K562 (cell line): ENCODE results near the gene SLIT1. TPM values are rescaled to one million over a fixed set of nuclear protein-coding genes. Genes with fewer than 3 reads are reported as not detected.

ENCODE experiments used
- ATAC-seq: fragments of 200-7000 bp; cut with Tn5 transposase; 3 replicates; pipeline ENCODE4 v1.9.1; 2020; ENCODE audit warnings: moderate library complexity
- BruUV-seq: library from RNA; stranded (reverse); fragments of 400-500 nt; replicated peaks from 2 replicates; lab custom pipeline; 2021; lab: Mats Ljungman, UMichigan
- CTCF ChIA-PET: fragments of 300-600 bp; formaldehyde crosslinking; extraction: SDS; loops from one replicate; lab custom pipeline; 2021; ENCODE audit warnings: low intra/inter-chr PET ratio; lab: Yijun Ruan, JAX
- POLR2A ChIA-PET: fragments of 300-600, 350-650 bp; sonication (Branson Sonifier 250); formaldehyde crosslinking; extraction: SDS; loops from one replicate; lab custom pipeline; 2021; ENCODE audit warnings: antibody characterized with exemption, inconsistent platforms; lab: Yijun Ruan, JAX
- DNase-seq, 4 experiments: peaks; one replicate each; pipeline versions ENCODE4 v3.0.0 to v3.0.0-alpha.2; 2011 to 2018; ENCODE audit warnings: low spot score in 3 of 4, mixed read lengths in 3 of 4; ENCODE audit errors: extremely low read depth in 1 of 4
- FAIRE-seq: peaks from 2 replicates; lab custom pipeline; 2011; peaks lifted over from hg19 to GRCh38; lab: Jason Lieb, UNC
- H2AFZ ChIP-seq: 2 replicates; pipeline ENCODE4 v1.6.0; 2011; ENCODE audit warnings: low read depth, low read length, control low read depth, inconsistent platforms
- H3K27ac ChIP-seq: fragments of 200-600 bp; 3 replicates; pipeline ENCODE4 v1.8.0; 2011; ENCODE audit warnings: low read depth, mild to moderate bottlenecking, control low read depth, inconsistent platforms, low read length, moderate library complexity, mixed read lengths; ENCODE audit errors: extremely low read depth
- H3K27me3 ChIP-seq, 2 experiments: fragments of 300-600 bp in 1 of 2; 2 replicates in 1 of 2; 3 replicates in 1 of 2; pipeline versions ENCODE4 v1.6.0 to v1.8.0; 2011; ENCODE audit warnings: inconsistent platforms in 2 of 2, low read length in 2 of 2, mild to moderate bottlenecking in 1 of 2, mixed read lengths in 1 of 2, moderate library complexity in 1 of 2; ENCODE audit not compliant: control insufficient read depth in 2 of 2, insufficient read depth in 2 of 2
- H3K36me3 ChIP-seq: fragments of 300-600 bp; 3 replicates; pipeline ENCODE4 v1.8.0; 2011; ENCODE audit warnings: mild to moderate bottlenecking, low read length, inconsistent platforms; ENCODE audit not compliant: control insufficient read depth, insufficient read depth
- H3K4me1 ChIP-seq, 2 experiments: fragments of 200-600 bp in 1 of 2; replicated peaks in 1 of 2; 2 replicates in 1 of 2; 3 replicates in 1 of 2; pipeline versions ENCODE4 v1.5.1 to v1.8.0; 2011; ENCODE audit warnings: inconsistent platforms in 2 of 2, low read length in 2 of 2, mild to moderate bottlenecking in 1 of 2, mixed read lengths in 1 of 2, moderate library complexity in 1 of 2; ENCODE audit not compliant: control insufficient read depth in 2 of 2, insufficient read depth in 2 of 2
- H3K4me2 ChIP-seq: 2 replicates; pipeline ENCODE4 v1.6.1; 2011; ENCODE audit warnings: low read length, control low read depth, inconsistent platforms, mixed read lengths; ENCODE audit not compliant: insufficient read depth
- H3K4me3 ChIP-seq: fragments of 200-600 bp; sonication (generic), shearing (Covaris generic); 2 replicates; pipeline ENCODE4 v1.5.1; 2016; ENCODE audit warnings: control low read depth, inconsistent platforms
- H3K79me2 ChIP-seq: fragments of 200-600 bp; 3 replicates; pipeline ENCODE4 v1.8.0; 2011; ENCODE audit warnings: low read length, inconsistent platforms; ENCODE audit not compliant: control insufficient read depth, insufficient read depth
- H3K9ac ChIP-seq, 2 experiments: 2 replicates each; pipeline versions ENCODE4 v1.6.0 to v1.6.1; 2011; ENCODE audit warnings: low read depth in 2 of 2, low read length in 2 of 2, control low read depth in 1 of 2, inconsistent platforms in 1 of 2, mild to moderate bottlenecking in 1 of 2, mixed read lengths in 1 of 2; ENCODE audit not compliant: insufficient read depth in 1 of 2
- H3K9me1 ChIP-seq: one replicate; pipeline ENCODE4 v1.6.0; 2011; ENCODE audit warnings: inconsistent platforms, mild to moderate bottlenecking, low read length, moderate library complexity; ENCODE audit not compliant: control insufficient read depth, insufficient read depth
- H3K9me3 ChIP-seq: replicated peaks from 2 replicates; pipeline ENCODE4 v1.5.1; 2011; ENCODE audit warnings: low read depth, low read length, inconsistent platforms; ENCODE audit not compliant: control insufficient read depth, insufficient read depth
- H4K20me1 ChIP-seq: replicated peaks from 2 replicates; pipeline ENCODE4 v1.6.1; 2011; ENCODE audit warnings: low read length, inconsistent platforms, mixed read lengths; ENCODE audit not compliant: control insufficient read depth, insufficient read depth
- EP300 ChIP-seq: IDR thresholded peaks from 2 replicates; pipeline ENCODE4 v1.6.1; 2012; ENCODE audit warnings: low read length, improper control_type of control experiment
- HDAC1 ChIP-seq, 2 experiments: fragments of 450-650 bp; IDR thresholded peaks; 2 replicates each; pipeline ENCODE4 v1.6.1; 2016 to 2017; ENCODE audit warnings: inconsistent platforms in 1 of 2, mild to moderate bottlenecking in 1 of 2, moderate library complexity in 1 of 2
- POU5F1 ChIP-seq: fragments of 150-350 bp; IDR thresholded peaks from 2 replicates; pipeline ENCODE4 v1.6.1; 2014; ENCODE audit warnings: borderline replicate concordance, low read length, low read depth, mild to moderate bottlenecking; ENCODE audit not compliant: partially characterized antibody
- REST ChIP-seq, 2 experiments: fragments of 450-650 bp; formaldehyde crosslinking in 1 of 2; IDR thresholded peaks; 2 replicates each; pipeline versions ENCODE4 v1.4.0 to v1.6.1; 2014 to 2020; ENCODE audit warnings: mild to moderate bottlenecking in 2 of 2, borderline replicate concordance in 1 of 2, low read depth in 1 of 2
- TEAD4 ChIP-seq, 2 experiments: sonication (generic) in 1 of 2; formaldehyde crosslinking in 1 of 2; IDR thresholded peaks; 2 replicates each; pipeline versions ENCODE4 v1.6.1 to v1.8.0; 2012 to 2022; ENCODE audit warnings: borderline replicate concordance in 1 of 2, inconsistent platforms in 1 of 2, low read length in 1 of 2, mild to moderate bottlenecking in 1 of 2, missing genetic modification reagents in 1 of 2
- YY1 ChIP-seq, 3 experiments: IDR thresholded peaks; 2 replicates each; pipeline ENCODE4 v1.6.1; 2011; ENCODE audit warnings: low read length in 2 of 3, mild to moderate bottlenecking in 2 of 3, moderate library complexity in 2 of 3, borderline replicate concordance in 1 of 3, control low read depth in 1 of 3, low read depth in 1 of 3; ENCODE audit not compliant: insufficient read depth in 3 of 3, insufficient replicate concordance in 2 of 3, control insufficient read depth in 1 of 3, insufficient read length in 1 of 3; ENCODE audit errors: extremely low read depth in 1 of 3
- ZEB2 ChIP-seq: fragments of 450-650 bp; IDR thresholded peaks from 2 replicates; pipeline ENCODE4 v1.6.1; 2016
- ZNF347 ChIP-seq: fragments of 450-650 bp; formaldehyde crosslinking; IDR thresholded peaks from 2 replicates; pipeline ENCODE4 v1.4.0; 2020; ENCODE audit warnings: low read depth, mild to moderate bottlenecking, moderate library complexity
- WGBS: fragments of 100-300 bp; shearing (Covaris generic); methylation state at CpG from one replicate; pipeline ENCODE4 v1.1.6; 2016; ENCODE audit warnings: low coverage, mixed read lengths; ENCODE audit not compliant: insufficient coverage; ENCODE audit errors: missing lambda C conversion rate; 5-methylcytosine and 5-hydroxymethylcytosine counted together
- in situ Hi-C: fragments of 300-500 bp; cut with MboI; formaldehyde crosslinking; loops from 4 replicates; pipeline ENCODE4 v1.15.0; 2018; ENCODE audit warnings: inconsistent platforms, mixed read lengths
- intact Hi-C: fragments of 100-400 bp; cut with micrococcal nuclease; formaldehyde crosslinking; loops from 2 replicates; pipeline ENCODE4 v1.14.2; 2022
- polyA plus RNA-seq, 8 experiments: library from polyadenylated mRNA; depleted of rRNA in 4 of 8; stranded (reverse) in 5 of 8; unstranded in 3 of 8; fragments of >200 nt; fragmentation: Nextera tagmentation in 2 of 8; fragmentation: Illumina TruSeq in 1 of 8; extraction: Ambion mirVana in 2 of 8; extraction: Trizol in 1 of 8; gene quantifications; 2 replicates each; pipeline versions ENCODE4 v1.2.1 to v1.2.3, GENCODE V29; 2011 to 2014; ENCODE audit warnings: inconsistent platforms in 1 of 8, missing spikeins in 1 of 8
- total RNA-seq, 7 experiments: library from RNA; depleted of rRNA in 6 of 7; stranded (reverse); fragments of >200 nt in 6 of 7; fragmentation: Illumina TruSeq in 2 of 7; extraction: Trizol in 2 of 7; gene quantifications; 2 replicates each; pipeline versions ENCODE4 v1.2.1 to v1.2.3, GENCODE V29; 2011 to 2021; ENCODE audit warnings: low replicate concordance in 1 of 7
- TF ChIP-seq, protein P1 (sequence below): fragments of 200-400 bp; formaldehyde crosslinking; IDR thresholded peaks from 2 replicates; pipeline ENCODE4 v1.6.1; 2017; ENCODE audit warnings: mild to moderate bottlenecking, low read depth, low read length, moderate library complexity

SLIT1 gene
- total and polyA plus RNA-seq, 9 of the 15 experiments (the other 6 are each of a cell fraction or from before 2014, with no cell fraction given): 0.01 to 0.11 (median 0.04) TPM; not detected in 3

GRCh38 chr10:97117372-97117771 is 68.4 kb downstream of the SLIT1 start:
- no peak overlapping the region for H3K4me3 ChIP-seq
- intact Hi-C loops: no loop called here
- H3K9me1 ChIP-seq: no peaks in the 10 kb centered on the region
- DNase-seq (peak in 2 of 4 experiments; percentile 13 to 18), ATAC-seq (no peak), FAIRE-seq (no peak)
- no peaks in the 10 kb centered on the region; a peak in 1 of 5 replicates for H3K4me1 ChIP-seq
- no peaks in the 10 kb centered on the region; the same call in 1 of the 2 replicates for H4K20me1 ChIP-seq
- H3K27me3 ChIP-seq: peaks cover 16 to 62% of the 10 kb centered on the region in 2 experiments; a peak in 4 of 5 replicates
- CTCF ChIA-PET: interaction anchor here (1.1 kb wide), 1 partner anchor 45 kb away, joined by 3 read pairs; no protein-coding TSS in a partner anchor
- H2AFZ ChIP-seq: no peak overlapping the region
- no peak overlapping the region for H3K9ac ChIP-seq
- 0% methylated on average over 3 of the region's 3 CpGs for WGBS
- H3K27ac ChIP-seq: no peak overlapping the region
- in situ Hi-C loops: no loop called here
- BruUV-seq: no TSS peak
- H3K9me3 ChIP-seq: no peaks in the 10 kb centered on the region
- POLR2A ChIA-PET: no interaction called here
- no peaks in the 10 kb centered on the region for H3K79me2 ChIP-seq
- no peaks in the 10 kb centered on the region for H3K36me3 ChIP-seq
- no peak overlapping the region for H3K4me2 ChIP-seq
- TF ChIP-seq, protein P1, sequence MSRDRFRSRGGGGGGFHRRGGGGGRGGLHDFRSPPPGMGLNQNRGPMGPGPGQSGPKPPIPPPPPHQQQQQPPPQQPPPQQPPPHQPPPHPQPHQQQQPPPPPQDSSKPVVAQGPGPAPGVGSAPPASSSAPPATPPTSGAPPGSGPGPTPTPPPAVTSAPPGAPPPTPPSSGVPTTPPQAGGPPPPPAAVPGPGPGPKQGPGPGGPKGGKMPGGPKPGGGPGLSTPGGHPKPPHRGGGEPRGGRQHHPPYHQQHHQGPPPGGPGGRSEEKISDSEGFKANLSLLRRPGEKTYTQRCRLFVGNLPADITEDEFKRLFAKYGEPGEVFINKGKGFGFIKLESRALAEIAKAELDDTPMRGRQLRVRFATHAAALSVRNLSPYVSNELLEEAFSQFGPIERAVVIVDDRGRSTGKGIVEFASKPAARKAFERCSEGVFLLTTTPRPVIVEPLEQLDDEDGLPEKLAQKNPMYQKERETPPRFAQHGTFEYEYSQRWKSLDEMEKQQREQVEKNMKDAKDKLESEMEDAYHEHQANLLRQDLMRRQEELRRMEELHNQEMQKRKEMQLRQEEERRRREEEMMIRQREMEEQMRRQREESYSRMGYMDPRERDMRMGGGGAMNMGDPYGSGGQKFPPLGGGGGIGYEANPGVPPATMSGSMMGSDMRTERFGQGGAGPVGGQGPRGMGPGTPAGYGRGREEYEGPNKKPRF: no peak
- no peak for TF ChIP-seq TEAD4 (IDR thresholded peaks at IDR 0.05; ENCODE audit: low read length)
- TF ChIP-seq TEAD4 (CRISPR knock-in tag; IDR thresholded peaks at IDR 0.05; ENCODE audit: borderline replicate concordance): no peak
- TF ChIP-seq HDAC1 (IDR thresholded peaks at IDR 0.05): no peak
- TF ChIP-seq POU5F1: no peak
- TF ChIP-seq EP300: no peak
- no peak for TF ChIP-seq ZNF347 (CRISPR knock-in tag)
- no peak for TF ChIP-seq YY1 (IDR thresholded peaks at IDR 0.05; ENCODE audit: borderline replicate concordance in 1 of 3, control insufficient read depth in 1 of 3, extremely low read depth in 1 of 3, insufficient read depth in 3 of 3, insufficient read length in 1 of 3, insufficient replicate concordance in 2 of 3, low read depth in 1 of 3, low read length in 2 of 3)
- no peak for TF ChIP-seq ZEB2
- 0 out of 2 replicates have a peak, but pooled peaks have one; percentile 11 for TF ChIP-seq REST (IDR thresholded peaks at IDR 0.05; ENCODE audit: borderline replicate concordance)
- no peak for TF ChIP-seq REST (CRISPR knock-in tag; IDR thresholded peaks at IDR 0.05; ENCODE audit: low read depth)
